Liver (tissue), 3 donors: ENCODE measurements around the gene ATP5MC2.

ENCODE experiments used
- TF ChIP-seq, protein P1 (sequence below): IDR thresholded peaks from 2 replicates; pipeline ENCODE4 v1.6.1; 2016; ENCODE audit warnings: antibody characterized with exemption
- TF ChIP-seq, protein P2 (sequence below): fragments of 150-350 bp; IDR thresholded peaks from 2 replicates; pipeline ENCODE4 v1.5.1; 2017; ENCODE audit warnings: improper control_type of control experiment, low read depth, low read length; ENCODE audit not compliant: missing input control
- TF ChIP-seq, protein P3 (sequence below): IDR thresholded peaks from 2 replicates; pipeline ENCODE4 v1.6.1; 2016; ENCODE audit warnings: antibody characterized with exemption
- donor health status: healthy.
- donor health status: healthy.

DNA sequence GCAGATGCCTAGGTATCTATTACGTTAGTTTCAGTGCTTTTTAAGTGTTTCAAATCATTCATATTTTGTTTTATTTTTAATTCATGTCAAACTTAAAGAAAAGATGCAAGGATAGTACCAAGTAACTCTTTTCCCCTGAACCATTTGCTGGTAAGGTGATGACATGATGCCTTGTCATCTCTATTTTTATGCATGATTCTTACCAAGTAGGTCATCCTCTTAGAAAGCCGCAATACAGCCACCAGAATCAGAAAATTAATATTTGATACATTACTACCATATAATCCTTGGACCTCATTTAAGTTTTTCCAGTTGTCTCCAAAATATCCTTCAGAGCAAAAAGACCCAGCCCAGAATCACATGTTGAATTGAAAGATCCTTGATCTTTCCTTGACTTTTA, 22.3 kb downstream of the ATP5MC2 start:
- TF ChIP-seq, protein P1, sequence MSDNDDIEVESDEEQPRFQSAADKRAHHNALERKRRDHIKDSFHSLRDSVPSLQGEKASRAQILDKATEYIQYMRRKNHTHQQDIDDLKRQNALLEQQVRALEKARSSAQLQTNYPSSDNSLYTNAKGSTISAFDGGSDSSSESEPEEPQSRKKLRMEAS, result no peak
- TF ChIP-seq, protein P2, sequence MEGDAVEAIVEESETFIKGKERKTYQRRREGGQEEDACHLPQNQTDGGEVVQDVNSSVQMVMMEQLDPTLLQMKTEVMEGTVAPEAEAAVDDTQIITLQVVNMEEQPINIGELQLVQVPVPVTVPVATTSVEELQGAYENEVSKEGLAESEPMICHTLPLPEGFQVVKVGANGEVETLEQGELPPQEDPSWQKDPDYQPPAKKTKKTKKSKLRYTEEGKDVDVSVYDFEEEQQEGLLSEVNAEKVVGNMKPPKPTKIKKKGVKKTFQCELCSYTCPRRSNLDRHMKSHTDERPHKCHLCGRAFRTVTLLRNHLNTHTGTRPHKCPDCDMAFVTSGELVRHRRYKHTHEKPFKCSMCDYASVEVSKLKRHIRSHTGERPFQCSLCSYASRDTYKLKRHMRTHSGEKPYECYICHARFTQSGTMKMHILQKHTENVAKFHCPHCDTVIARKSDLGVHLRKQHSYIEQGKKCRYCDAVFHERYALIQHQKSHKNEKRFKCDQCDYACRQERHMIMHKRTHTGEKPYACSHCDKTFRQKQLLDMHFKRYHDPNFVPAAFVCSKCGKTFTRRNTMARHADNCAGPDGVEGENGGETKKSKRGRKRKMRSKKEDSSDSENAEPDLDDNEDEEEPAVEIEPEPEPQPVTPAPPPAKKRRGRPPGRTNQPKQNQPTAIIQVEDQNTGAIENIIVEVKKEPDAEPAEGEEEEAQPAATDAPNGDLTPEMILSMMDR, result no peak
- TF ChIP-seq, protein P3, sequence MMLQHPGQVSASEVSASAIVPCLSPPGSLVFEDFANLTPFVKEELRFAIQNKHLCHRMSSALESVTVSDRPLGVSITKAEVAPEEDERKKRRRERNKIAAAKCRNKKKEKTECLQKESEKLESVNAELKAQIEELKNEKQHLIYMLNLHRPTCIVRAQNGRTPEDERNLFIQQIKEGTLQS, result no peak
